ENCODE results near the gene NPTX1.

DNA sequence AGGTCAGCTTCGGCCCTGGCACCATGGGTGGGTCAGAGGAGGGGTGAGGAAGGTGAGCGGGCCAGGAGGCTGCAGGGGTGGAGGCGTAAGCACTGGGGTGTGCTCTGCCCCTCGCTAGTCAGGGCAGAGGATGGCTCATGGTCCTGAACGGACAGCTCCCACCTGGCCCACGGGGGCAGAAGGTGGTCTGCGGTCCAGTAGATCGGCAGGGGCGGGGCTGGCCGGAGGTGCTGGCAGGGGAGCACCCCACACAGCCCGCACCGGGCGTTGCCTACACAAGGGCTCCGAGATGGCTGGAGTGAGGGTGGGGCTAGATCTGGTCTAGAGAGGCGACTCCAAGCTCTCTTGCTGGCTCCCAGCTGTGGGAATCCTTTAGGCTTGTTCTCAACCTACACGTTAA lies 8.2 kb downstream of the NPTX1 start:
- TF ChIP-seq CTCF (IDR thresholded peaks at IDR 0.05): no peak
- no peak for TF ChIP-seq POLR2A (IDR thresholded peaks at IDR 0.05)
